ENCODE results near the gene PRKRA. TPM values are rescaled to one million over a fixed set of nuclear protein-coding genes. Genes with fewer than 3 reads are reported as not detected.

PRKRA gene
- total and polyA plus RNA-seq, 9 of the 15 experiments (the other 6 are each of a cell fraction or from before 2014, with no cell fraction given), result 14.1 to 78.1 (median 52.3) TPM

GRCh38 chr2:178478130-178478438 is 27.1 kb upstream of the PRKRA start (continued):
- no peak for TF ChIP-seq LCOR (CRISPR knock-in tag; IDR thresholded peaks at IDR 0.05)

- intact Hi-C loops (cut with micrococcal nuclease), result loop anchor here (2.0 to 10.0 kb wide), 6 partner anchors 63 to 1527 kb away; partner anchors contain the start of genes CWC22 and RBM45
- CTCF ChIA-PET (ENCODE audit: low intra/inter-chr PET ratio), result no interaction called here
- BruUV-seq (replicated peaks), result no TSS peak
- Histone ChIP-seq H3K27ac (ENCODE audit: extremely low read depth, low read depth, low read length) (peak overlapping the region; percentile 72; the same call in 2 of the 3 replicates), H3K36me3 (ENCODE audit: control insufficient read depth, insufficient read depth, low read length) (no peaks in the 10 kb centered on the region), H3K79me2 (ENCODE audit: control insufficient read depth, insufficient read depth, low read length) (peaks cover 32% of the 10 kb centered on the region), H3K4me2 (ENCODE audit: insufficient read depth, low read length) (peak overlapping the region; percentile 95), H3K27me3 (ENCODE audit: control insufficient read depth in 2 of 2, insufficient read depth in 2 of 2, low read length in 2 of 2) (no peaks in the 10 kb centered on the region), H3K4me1 (replicated peaks in 1 of 2; ENCODE audit: control insufficient read depth in 2 of 2, insufficient read depth in 2 of 2, low read length in 2 of 2) (peaks cover 19 to 25% of the 10 kb centered on the region in 2 experiments), H3K4me3 (peak overlapping the region; percentile 57), H3K9ac (ENCODE audit: insufficient read depth in 1 of 2, low read depth in 2 of 2, low read length in 2 of 2) (peak overlapping the region in 1 of 2 experiments; percentile 75; a peak in 2 of 4 replicates), H3K9me3 (replicated peaks; ENCODE audit: control insufficient read depth, insufficient read depth, low read depth, low read length) (no peaks in the 10 kb centered on the region), H4K20me1 (replicated peaks; ENCODE audit: control insufficient read depth, insufficient read depth, low read length) (no peaks in the 10 kb centered on the region), H3K9me1 (ENCODE audit: control insufficient read depth, insufficient read depth, low read length) (no peaks in the 10 kb centered on the region), H2AFZ (ENCODE audit: low read depth, low read length) (peak overlapping the region; percentile 98)
- in situ Hi-C loops (cut with MboI), result no loop called here
- no peak for FAIRE-seq
- POLR2A ChIA-PET, result interaction anchor here (0.7 to 1.0 kb wide), 2 partner anchors 9 to 22 kb away, joined by 3 read pairs; no protein-coding TSS in a partner anchor
- 0% methylated on average over 3 of the region's 3 CpGs for WGBS (ENCODE audit: insufficient coverage, low coverage, missing lambda C conversion rate)
- peak in 1 of 4 experiments; percentile 19 for DNase-seq (ENCODE audit: extremely low read depth in 1 of 4, low spot score in 3 of 4)
- TF ChIP-seq ZBTB17 (CRISPR knock-in tag; IDR thresholded peaks at IDR 0.05), result no peak
- TF ChIP-seq KDM1A (IDR thresholded peaks at IDR 0.05), result 0 out of 4 replicates have a peak, but pooled peaks of 1 of the 2 experiments have one; percentile 42
- TF ChIP-seq, protein P1, sequence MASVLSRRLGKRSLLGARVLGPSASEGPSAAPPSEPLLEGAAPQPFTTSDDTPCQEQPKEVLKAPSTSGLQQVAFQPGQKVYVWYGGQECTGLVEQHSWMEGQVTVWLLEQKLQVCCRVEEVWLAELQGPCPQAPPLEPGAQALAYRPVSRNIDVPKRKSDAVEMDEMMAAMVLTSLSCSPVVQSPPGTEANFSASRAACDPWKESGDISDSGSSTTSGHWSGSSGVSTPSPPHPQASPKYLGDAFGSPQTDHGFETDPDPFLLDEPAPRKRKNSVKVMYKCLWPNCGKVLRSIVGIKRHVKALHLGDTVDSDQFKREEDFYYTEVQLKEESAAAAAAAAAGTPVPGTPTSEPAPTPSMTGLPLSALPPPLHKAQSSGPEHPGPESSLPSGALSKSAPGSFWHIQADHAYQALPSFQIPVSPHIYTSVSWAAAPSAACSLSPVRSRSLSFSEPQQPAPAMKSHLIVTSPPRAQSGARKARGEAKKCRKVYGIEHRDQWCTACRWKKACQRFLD (CRISPR knock-in tag; IDR thresholded peaks at IDR 0.05), result peak; percentile 54; the same call in 1 of the 2 replicates
- no peak for ATAC-seq
Measured at GRCh38 chr2:178477443-178478129, 26.6 kb upstream of the PRKRA start.

Data from K562 (cell line).